Neural cell (in vitro differentiated cells): ENCODE results near the gene KIAA1191. TPM values are rescaled to one million over a fixed set of nuclear protein-coding genes. Genes with fewer than 3 reads are reported as not detected.

Experiments
- H2AFZ ChIP-seq: fragments of 200-600, 300-800 bp; sonication (generic), shearing (Covaris generic); 2 replicates; pipeline ENCODE4 v1.6.0; 2014; ENCODE audit warnings: low read depth, mild to moderate bottlenecking, antibody characterized with exemption, low read length, moderate library complexity
- H3F3A ChIP-seq: fragments of 200-600 bp; shearing (Covaris generic); 2 replicates; pipeline ENCODE4 v1.6.1; 2016; ENCODE audit warnings: mild to moderate bottlenecking, moderate library complexity, mixed read lengths, antibody characterized with exemption, low read length; ENCODE audit not compliant: insufficient read depth, poor library complexity, severe bottlenecking
- H3K27ac ChIP-seq: fragments of 200-600, 300-800 bp; sonication (generic), shearing (Covaris generic); 2 replicates; pipeline ENCODE4 v1.5.1; 2014; ENCODE audit warnings: mild to moderate bottlenecking, low read length, moderate library complexity
- H3K27me3 ChIP-seq: fragments of 300-800, 200-600 bp; sonication (generic), shearing (Covaris generic); 2 replicates; pipeline ENCODE4 v1.6.0; 2014; ENCODE audit warnings: mild to moderate bottlenecking, low read depth, low read length, moderate library complexity; ENCODE audit not compliant: insufficient read depth
- H3K36me3 ChIP-seq: fragments of 300-800, 200-600 bp; sonication (generic), shearing (Covaris generic); 2 replicates; pipeline ENCODE4 v1.5.1; 2014; ENCODE audit warnings: mild to moderate bottlenecking, antibody characterized with exemption, low read length, moderate library complexity; ENCODE audit not compliant: insufficient read depth
- H3K4me2 ChIP-seq: fragments of 300-800, 200-600 bp; sonication (generic), shearing (Covaris generic); 2 replicates; pipeline ENCODE4 v1.6.0; 2014; ENCODE audit warnings: mild to moderate bottlenecking, low read length
- H3K4me3 ChIP-seq: fragments of 300-800, 200-600 bp; sonication (generic), shearing (Covaris generic); 2 replicates; pipeline ENCODE4 v1.5.1; 2014; ENCODE audit warnings: mild to moderate bottlenecking, low read length, moderate library complexity
- H3K79me2 ChIP-seq: fragments of 200-600 bp; shearing (Covaris generic); replicated peaks from 2 replicates; pipeline ENCODE4 v1.6.0; 2014; ENCODE audit warnings: mild to moderate bottlenecking, low read length, moderate library complexity; ENCODE audit not compliant: insufficient read depth
- H3K9ac ChIP-seq: fragments of 300-800, 200-600 bp; sonication (generic), shearing (Covaris generic); 2 replicates; pipeline ENCODE4 v1.6.1; 2016; ENCODE audit warnings: mild to moderate bottlenecking, low read length, mixed read lengths
- H3K9me2 ChIP-seq: fragments of 200-600 bp; shearing (Covaris generic); 2 replicates; pipeline ENCODE4 v1.6.1; 2016; ENCODE audit warnings: mild to moderate bottlenecking, low read length, mixed read lengths; ENCODE audit not compliant: insufficient read depth
- H3K9me3 ChIP-seq: fragments of 200-600, 300-800 bp; sonication (generic), shearing (Covaris generic); 2 replicates; pipeline ENCODE4 v1.6.1; 2016; ENCODE audit warnings: mild to moderate bottlenecking, mixed run types, low read length, moderate library complexity, mixed read lengths
- H4K20me1 ChIP-seq: fragments of 200-600 bp; shearing (Covaris generic); 2 replicates; pipeline ENCODE4 v1.6.1; 2016; ENCODE audit warnings: mild to moderate bottlenecking, mixed run types; ENCODE audit not compliant: insufficient read depth
- EP300 ChIP-seq: fragments of 450-650 bp; conservative IDR thresholded peaks from 2 replicates; pipeline ENCODE4 v1.6.1; 2014; ENCODE audit warnings: antibody characterized with exemption, mild to moderate bottlenecking, moderate library complexity; ENCODE audit not compliant: poor library complexity, severe bottlenecking
- EZH2 ChIP-seq: fragments of 200-600, 300-800 bp; shearing (Covaris generic), sonication (generic); IDR thresholded peaks from 2 replicates; pipeline ENCODE4 v1.6.1; 2014; ENCODE audit warnings: antibody characterized with exemption, low read length, borderline replicate concordance, mild to moderate bottlenecking; ENCODE audit not compliant: insufficient read depth, poor library complexity, severe bottlenecking
- MXI1 ChIP-seq: fragments of 450-650 bp; conservative IDR thresholded peaks from 2 replicates; pipeline ENCODE4 v1.6.1; 2014; ENCODE audit warnings: antibody characterized with exemption, mild to moderate bottlenecking; ENCODE audit not compliant: poor library complexity, severe bottlenecking
- POLR2AphosphoS5 ChIP-seq: IDR thresholded peaks from 2 replicates; pipeline ENCODE4 v1.6.1; 2012
- RAD21 ChIP-seq: fragments of 450-650 bp; conservative IDR thresholded peaks from 2 replicates; pipeline ENCODE4 v1.6.1; 2014; ENCODE audit warnings: antibody characterized with exemption, mild to moderate bottlenecking, moderate library complexity
- SMC3 ChIP-seq: fragments of 450-650 bp; conservative IDR thresholded peaks from 2 replicates; pipeline ENCODE4 v1.6.1; 2014; ENCODE audit warnings: antibody characterized with exemption, mild to moderate bottlenecking, moderate library complexity; ENCODE audit not compliant: poor library complexity
- TAF1 ChIP-seq: IDR thresholded peaks from 2 replicates; pipeline ENCODE4 v1.6.1; 2012; ENCODE audit warnings: low read depth
- polyA plus RNA-seq: library from polyadenylated mRNA; depleted of rRNA; stranded (reverse); fragments of >200 nt; gene quantifications from 2 replicates; pipeline ENCODE4 v1.2.3, GENCODE V29; 2014
- TF ChIP-seq, protein P1 (sequence below): fragments of 450-650 bp; IDR thresholded peaks from 2 replicates; pipeline ENCODE4 v1.5.1; 2014; ENCODE audit warnings: antibody characterized with exemption, mild to moderate bottlenecking, moderate library complexity; ENCODE audit not compliant: poor library complexity, severe bottlenecking
- TF ChIP-seq, protein P2 (sequence below): IDR thresholded peaks from 2 replicates; pipeline ENCODE4 v1.6.1; 2012; ENCODE audit warnings: borderline replicate concordance

Gene KIAA1191
- polyA plus RNA-seq, 1 donor from 2014 or later = 137 TPM

DNA sequence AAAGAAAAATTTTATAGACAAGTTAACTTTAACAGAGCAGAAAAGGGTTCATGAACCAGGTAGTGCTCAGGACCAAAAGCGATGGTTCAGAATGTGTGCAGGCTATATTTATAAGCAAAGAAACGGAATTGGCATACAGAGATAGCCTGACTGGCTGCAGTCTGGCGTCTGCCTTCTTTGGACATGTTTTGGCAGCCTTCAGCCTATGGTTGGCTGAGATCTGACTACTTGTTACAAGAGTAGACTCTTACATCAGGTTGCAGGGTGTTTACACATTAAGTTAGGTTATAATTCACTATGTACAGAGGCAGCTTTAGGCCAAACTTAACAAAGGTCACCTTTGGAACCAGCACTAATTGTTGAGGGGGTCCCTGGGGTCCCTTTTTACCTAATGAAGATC lies 19.9 kb upstream of the KIAA1191 start:
- no peak overlapping the region for H3K4me2 ChIP-seq
- H3K9ac ChIP-seq = no peak overlapping the region
- H3K36me3 ChIP-seq = no peaks in the 10 kb centered on the region
- H3K27ac ChIP-seq = no peak overlapping the region
- no peaks in the 10 kb centered on the region for H3K9me3 ChIP-seq
- no peaks in the 10 kb centered on the region for H4K20me1 ChIP-seq
- H3K9me2 ChIP-seq = no peaks in the 10 kb centered on the region
- H3F3A ChIP-seq = no peaks in the 10 kb centered on the region
- H2AFZ ChIP-seq = no peak overlapping the region
- H3K4me3 ChIP-seq = no peak overlapping the region
- no peaks in the 10 kb centered on the region for H3K27me3 ChIP-seq
- no peaks in the 10 kb centered on the region for H3K79me2 ChIP-seq
- TF ChIP-seq MXI1 (no peak), SMC3 (no peak), TAF1 (no peak), EZH2 (no peak), EP300 (no peak), POLR2AphosphoS5 (no peak), RAD21 (no peak)
- TF ChIP-seq, protein P1, sequence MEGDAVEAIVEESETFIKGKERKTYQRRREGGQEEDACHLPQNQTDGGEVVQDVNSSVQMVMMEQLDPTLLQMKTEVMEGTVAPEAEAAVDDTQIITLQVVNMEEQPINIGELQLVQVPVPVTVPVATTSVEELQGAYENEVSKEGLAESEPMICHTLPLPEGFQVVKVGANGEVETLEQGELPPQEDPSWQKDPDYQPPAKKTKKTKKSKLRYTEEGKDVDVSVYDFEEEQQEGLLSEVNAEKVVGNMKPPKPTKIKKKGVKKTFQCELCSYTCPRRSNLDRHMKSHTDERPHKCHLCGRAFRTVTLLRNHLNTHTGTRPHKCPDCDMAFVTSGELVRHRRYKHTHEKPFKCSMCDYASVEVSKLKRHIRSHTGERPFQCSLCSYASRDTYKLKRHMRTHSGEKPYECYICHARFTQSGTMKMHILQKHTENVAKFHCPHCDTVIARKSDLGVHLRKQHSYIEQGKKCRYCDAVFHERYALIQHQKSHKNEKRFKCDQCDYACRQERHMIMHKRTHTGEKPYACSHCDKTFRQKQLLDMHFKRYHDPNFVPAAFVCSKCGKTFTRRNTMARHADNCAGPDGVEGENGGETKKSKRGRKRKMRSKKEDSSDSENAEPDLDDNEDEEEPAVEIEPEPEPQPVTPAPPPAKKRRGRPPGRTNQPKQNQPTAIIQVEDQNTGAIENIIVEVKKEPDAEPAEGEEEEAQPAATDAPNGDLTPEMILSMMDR = no peak
- TF ChIP-seq, protein P2, sequence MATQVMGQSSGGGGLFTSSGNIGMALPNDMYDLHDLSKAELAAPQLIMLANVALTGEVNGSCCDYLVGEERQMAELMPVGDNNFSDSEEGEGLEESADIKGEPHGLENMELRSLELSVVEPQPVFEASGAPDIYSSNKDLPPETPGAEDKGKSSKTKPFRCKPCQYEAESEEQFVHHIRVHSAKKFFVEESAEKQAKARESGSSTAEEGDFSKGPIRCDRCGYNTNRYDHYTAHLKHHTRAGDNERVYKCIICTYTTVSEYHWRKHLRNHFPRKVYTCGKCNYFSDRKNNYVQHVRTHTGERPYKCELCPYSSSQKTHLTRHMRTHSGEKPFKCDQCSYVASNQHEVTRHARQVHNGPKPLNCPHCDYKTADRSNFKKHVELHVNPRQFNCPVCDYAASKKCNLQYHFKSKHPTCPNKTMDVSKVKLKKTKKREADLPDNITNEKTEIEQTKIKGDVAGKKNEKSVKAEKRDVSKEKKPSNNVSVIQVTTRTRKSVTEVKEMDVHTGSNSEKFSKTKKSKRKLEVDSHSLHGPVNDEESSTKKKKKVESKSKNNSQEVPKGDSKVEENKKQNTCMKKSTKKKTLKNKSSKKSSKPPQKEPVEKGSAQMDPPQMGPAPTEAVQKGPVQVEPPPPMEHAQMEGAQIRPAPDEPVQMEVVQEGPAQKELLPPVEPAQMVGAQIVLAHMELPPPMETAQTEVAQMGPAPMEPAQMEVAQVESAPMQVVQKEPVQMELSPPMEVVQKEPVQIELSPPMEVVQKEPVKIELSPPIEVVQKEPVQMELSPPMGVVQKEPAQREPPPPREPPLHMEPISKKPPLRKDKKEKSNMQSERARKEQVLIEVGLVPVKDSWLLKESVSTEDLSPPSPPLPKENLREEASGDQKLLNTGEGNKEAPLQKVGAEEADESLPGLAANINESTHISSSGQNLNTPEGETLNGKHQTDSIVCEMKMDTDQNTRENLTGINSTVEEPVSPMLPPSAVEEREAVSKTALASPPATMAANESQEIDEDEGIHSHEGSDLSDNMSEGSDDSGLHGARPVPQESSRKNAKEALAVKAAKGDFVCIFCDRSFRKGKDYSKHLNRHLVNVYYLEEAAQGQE = no peak

DNA sequence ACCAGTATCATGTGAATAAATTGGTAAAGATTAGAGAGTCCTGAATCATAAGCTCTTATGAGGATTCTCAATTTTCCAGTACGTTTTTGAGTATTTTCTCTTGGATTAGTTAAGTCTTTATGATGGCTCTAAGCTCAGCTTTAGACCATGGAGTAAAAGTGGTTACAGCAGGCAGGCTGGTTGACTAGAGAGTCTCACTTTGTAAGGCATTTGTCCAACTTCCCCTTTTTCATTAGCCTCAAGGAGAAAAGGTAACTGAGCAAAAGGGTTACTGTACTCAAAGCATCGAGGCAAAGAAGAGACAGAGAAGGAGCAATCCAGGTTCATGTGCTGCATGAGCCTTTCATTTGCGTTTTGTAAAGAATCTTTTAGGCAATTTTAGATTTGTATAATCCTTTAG lies 18.3 kb upstream of the KIAA1191 start:
- H2AFZ ChIP-seq = no peak overlapping the region
- H3K9me3 ChIP-seq = no peaks in the 10 kb centered on the region
- H3K4me3 ChIP-seq = no peak overlapping the region
- no peaks in the 10 kb centered on the region for H3K36me3 ChIP-seq
- no peaks in the 10 kb centered on the region for H3K9me2 ChIP-seq
- no peak overlapping the region for H3K4me2 ChIP-seq
- H3K27ac ChIP-seq = no peak overlapping the region
- H3F3A ChIP-seq = no peaks in the 10 kb centered on the region
- TF ChIP-seq RAD21 (no peak), POLR2AphosphoS5 (no peak), TAF1 (no peak), MXI1 (no peak), EZH2 (no peak), EP300 (no peak)
- TF ChIP-seq, protein P1 = no peak
- TF ChIP-seq, protein P2 = no peak
- H4K20me1 ChIP-seq = no peaks in the 10 kb centered on the region
- H3K27me3 ChIP-seq = no peaks in the 10 kb centered on the region
- no peaks in the 10 kb centered on the region for H3K79me2 ChIP-seq
- no peak overlapping the region for H3K9ac ChIP-seq
